ENCODE results near the gene TSPO2. TPM values are rescaled to one million over a fixed set of nuclear protein-coding genes. Genes with fewer than 3 reads are reported as not detected.

TSPO2 gene
- total and polyA plus RNA-seq, 2 of the 13 experiments (the other 11 are each of a cell fraction or from before 2014, with no cell fraction given): 0.55 TPM; not detected in 1

DNA sequence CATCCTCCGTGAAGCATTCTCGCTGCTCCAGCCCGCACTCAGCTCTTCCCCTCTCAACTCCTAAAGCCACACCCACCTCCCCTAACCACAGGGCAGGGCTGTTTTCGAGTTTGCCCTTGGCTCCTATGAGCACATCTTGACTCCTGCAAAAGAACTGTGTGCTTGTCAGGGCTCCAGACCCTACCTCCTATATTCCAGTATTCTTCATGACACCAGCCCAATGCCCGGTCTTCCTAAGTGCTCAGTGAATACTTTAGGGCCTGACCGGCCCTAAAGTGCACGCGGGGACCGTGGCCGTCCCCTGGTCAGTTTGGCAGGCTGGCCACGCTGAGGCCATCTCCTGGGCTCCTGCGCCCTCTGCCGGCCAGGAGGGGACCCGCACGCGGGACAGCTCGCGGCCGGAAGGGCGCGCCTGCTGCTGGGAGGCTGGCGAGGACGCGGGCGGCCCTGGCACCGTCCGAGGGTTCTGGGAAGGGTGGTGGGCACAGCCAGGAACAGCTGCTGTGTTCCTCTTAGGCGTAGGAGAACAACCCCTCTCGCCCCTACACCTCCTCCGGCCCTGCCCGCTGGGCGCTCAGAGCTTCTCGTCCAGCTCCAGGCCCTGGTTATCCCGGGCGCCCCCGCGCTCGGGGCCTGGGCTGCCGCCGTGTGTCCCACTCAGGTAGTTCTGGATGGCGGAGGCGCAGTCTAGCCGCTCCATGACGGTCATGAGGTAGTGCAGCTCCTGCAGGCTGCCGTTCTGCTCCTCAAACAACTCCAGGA, 14.3 kb upstream of the TSPO2 start (continued):
- TF ChIP-seq ZNF354B (CRISPR knock-in tag; IDR thresholded peaks at IDR 0.05) (no peak; the same call in 1 of the 2 replicates), CCAR2 (optimal IDR thresholded peaks at IDR 0.05; ENCODE audit: low read depth, low read length) (no peak), ZFP37 (CRISPR knock-in tag; IDR thresholded peaks at IDR 0.05; ENCODE audit: borderline replicate concordance) (0 out of 2 replicates have a peak, but pooled peaks have one; percentile 19), STAT5B (CRISPR knock-in tag; IDR thresholded peaks at IDR 0.05) (no peak), ERF (CRISPR knock-in tag; IDR thresholded peaks at IDR 0.05) (peak; percentile 70), ZFAT (CRISPR knock-in tag; conservative IDR thresholded peaks at IDR 0.05) (no peak), MAFK (conservative IDR thresholded peaks at IDR 0.05 in 1 of 2, IDR thresholded peaks at IDR 0.05 in 1 of 2; ENCODE audit: low read length in 2 of 2) (no peak), AGO2 (optimal IDR thresholded peaks at IDR 0.05; ENCODE audit: low read depth, low read length) (peak; percentile 70), ZNF598 (CRISPR knock-in tag; IDR thresholded peaks at IDR 0.05; ENCODE audit: borderline replicate concordance) (peak; percentile 90; the same call in 1 of the 2 replicates), ZNF17 (CRISPR knock-in tag; IDR thresholded peaks at IDR 0.05) (no peak), ZSCAN12 (CRISPR knock-in tag; IDR thresholded peaks at IDR 0.05) (no peak), RFXAP (CRISPR knock-in tag; IDR thresholded peaks at IDR 0.05; ENCODE audit: borderline replicate concordance) (peak; percentile 63; the same call in 1 of the 2 replicates), ZNF615 (CRISPR knock-in tag; IDR thresholded peaks at IDR 0.05; ENCODE audit: borderline replicate concordance) (no peak), REPIN1 (CRISPR knock-in tag; IDR thresholded peaks at IDR 0.05; ENCODE audit: borderline replicate concordance, low read depth) (peak; percentile 79; the same call in 1 of the 2 replicates), RNF2 (conservative IDR thresholded peaks at IDR 0.05; ENCODE audit: low read depth) (0 out of 2 replicates have a peak, but pooled peaks have one; percentile 34), ZNF558 (CRISPR knock-in tag; IDR thresholded peaks at IDR 0.05; ENCODE audit: borderline replicate concordance) (no peak), ZNF235 (CRISPR knock-in tag; IDR thresholded peaks at IDR 0.05; ENCODE audit: borderline replicate concordance) (peak; percentile 63; the same call in 1 of the 2 replicates), NFYC (CRISPR knock-in tag; IDR thresholded peaks at IDR 0.05) (no peak), ZNF333 (CRISPR knock-in tag; IDR thresholded peaks at IDR 0.05; ENCODE audit: borderline replicate concordance) (no peak; the same call in 1 of the 2 replicates), TP53 (CRISPR knock-in tag; conservative IDR thresholded peaks at IDR 0.05) (peak; percentile 73; the same call in 1 of the 2 replicates), ONECUT2 (CRISPR knock-in tag; IDR thresholded peaks at IDR 0.05) (0 out of 2 replicates have a peak, but pooled peaks have one; percentile 47), MAZ (IDR thresholded peaks at IDR 0.05; ENCODE audit: borderline replicate concordance, low read depth, low read length) (no peak), MAZ (CRISPR knock-in tag; IDR thresholded peaks at IDR 0.05; ENCODE audit: low read depth) (no peak)
- TF ChIP-seq, protein P1, sequence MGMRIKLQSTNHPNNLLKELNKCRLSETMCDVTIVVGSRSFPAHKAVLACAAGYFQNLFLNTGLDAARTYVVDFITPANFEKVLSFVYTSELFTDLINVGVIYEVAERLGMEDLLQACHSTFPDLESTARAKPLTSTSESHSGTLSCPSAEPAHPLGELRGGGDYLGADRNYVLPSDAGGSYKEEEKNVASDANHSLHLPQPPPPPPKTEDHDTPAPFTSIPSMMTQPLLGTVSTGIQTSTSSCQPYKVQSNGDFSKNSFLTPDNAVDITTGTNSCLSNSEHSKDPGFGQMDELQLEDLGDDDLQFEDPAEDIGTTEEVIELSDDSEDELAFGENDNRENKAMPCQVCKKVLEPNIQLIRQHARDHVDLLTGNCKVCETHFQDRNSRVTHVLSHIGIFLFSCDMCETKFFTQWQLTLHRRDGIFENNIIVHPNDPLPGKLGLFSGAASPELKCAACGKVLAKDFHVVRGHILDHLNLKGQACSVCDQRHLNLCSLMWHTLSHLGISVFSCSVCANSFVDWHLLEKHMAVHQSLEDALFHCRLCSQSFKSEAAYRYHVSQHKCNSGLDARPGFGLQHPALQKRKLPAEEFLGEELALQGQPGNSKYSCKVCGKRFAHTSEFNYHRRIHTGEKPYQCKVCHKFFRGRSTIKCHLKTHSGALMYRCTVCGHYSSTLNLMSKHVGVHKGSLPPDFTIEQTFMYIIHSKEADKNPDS (CRISPR knock-in tag; IDR thresholded peaks at IDR 0.05): no peak
- TF ChIP-seq, protein P2, sequence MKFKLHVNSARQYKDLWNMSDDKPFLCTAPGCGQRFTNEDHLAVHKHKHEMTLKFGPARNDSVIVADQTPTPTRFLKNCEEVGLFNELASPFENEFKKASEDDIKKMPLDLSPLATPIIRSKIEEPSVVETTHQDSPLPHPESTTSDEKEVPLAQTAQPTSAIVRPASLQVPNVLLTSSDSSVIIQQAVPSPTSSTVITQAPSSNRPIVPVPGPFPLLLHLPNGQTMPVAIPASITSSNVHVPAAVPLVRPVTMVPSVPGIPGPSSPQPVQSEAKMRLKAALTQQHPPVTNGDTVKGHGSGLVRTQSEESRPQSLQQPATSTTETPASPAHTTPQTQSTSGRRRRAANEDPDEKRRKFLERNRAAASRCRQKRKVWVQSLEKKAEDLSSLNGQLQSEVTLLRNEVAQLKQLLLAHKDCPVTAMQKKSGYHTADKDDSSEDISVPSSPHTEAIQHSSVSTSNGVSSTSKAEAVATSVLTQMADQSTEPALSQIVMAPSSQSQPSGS (CRISPR knock-in tag; IDR thresholded peaks at IDR 0.05): no peak; the same call in 1 of the 2 replicates
- TF ChIP-seq, protein P3, sequence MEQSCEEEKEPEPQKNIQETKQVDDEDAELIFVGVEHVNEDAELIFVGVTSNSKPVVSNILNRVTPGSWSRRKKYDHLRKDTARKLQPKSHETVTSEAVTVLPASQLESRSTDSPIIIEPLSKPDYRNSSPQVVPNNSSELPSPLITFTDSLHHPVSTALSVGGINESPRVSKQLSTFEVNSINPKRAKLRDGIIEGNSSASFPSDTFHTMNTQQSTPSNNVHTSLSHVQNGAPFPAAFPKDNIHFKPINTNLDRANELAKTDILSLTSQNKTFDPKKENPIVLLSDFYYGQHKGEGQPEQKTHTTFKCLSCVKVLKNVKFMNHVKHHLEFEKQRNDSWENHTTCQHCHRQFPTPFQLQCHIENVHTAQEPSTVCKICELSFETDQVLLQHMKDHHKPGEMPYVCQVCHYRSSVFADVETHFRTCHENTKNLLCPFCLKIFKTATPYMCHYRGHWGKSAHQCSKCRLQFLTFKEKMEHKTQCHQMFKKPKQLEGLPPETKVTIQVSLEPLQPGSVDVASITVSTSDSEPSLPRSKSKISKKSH (CRISPR knock-in tag; IDR thresholded peaks at IDR 0.05; ENCODE audit: borderline replicate concordance): no peak

Data from HepG2 (cell line).